Head of caudate nucleus (tissue), 42 donors: ENCODE results near the gene ANP32B.
A peak's percentile ranks its signal among the peaks of the same experiment; 100 is the strongest.
"Not testable (repeated sequence)": the region's sequence is repeated elsewhere in the genome, so short reads cannot be mapped to it uniquely, and the experiment has no call there.

Experiments used
- DNase-seq, 42 donors: peaks; one replicate each; pipeline versions ENCODE4 v3.0.0 to v3.0.0-alpha.2; 2020 to 2021; ENCODE audit warnings: mixed read lengths in 7 of 42
- intact Hi-C: fragments of 100-400 bp; cut with DNase I; formaldehyde crosslinking; loops from one replicate; pipeline ENCODE4 v1.15.0; 2022

Gene ANP32B

DNA sequence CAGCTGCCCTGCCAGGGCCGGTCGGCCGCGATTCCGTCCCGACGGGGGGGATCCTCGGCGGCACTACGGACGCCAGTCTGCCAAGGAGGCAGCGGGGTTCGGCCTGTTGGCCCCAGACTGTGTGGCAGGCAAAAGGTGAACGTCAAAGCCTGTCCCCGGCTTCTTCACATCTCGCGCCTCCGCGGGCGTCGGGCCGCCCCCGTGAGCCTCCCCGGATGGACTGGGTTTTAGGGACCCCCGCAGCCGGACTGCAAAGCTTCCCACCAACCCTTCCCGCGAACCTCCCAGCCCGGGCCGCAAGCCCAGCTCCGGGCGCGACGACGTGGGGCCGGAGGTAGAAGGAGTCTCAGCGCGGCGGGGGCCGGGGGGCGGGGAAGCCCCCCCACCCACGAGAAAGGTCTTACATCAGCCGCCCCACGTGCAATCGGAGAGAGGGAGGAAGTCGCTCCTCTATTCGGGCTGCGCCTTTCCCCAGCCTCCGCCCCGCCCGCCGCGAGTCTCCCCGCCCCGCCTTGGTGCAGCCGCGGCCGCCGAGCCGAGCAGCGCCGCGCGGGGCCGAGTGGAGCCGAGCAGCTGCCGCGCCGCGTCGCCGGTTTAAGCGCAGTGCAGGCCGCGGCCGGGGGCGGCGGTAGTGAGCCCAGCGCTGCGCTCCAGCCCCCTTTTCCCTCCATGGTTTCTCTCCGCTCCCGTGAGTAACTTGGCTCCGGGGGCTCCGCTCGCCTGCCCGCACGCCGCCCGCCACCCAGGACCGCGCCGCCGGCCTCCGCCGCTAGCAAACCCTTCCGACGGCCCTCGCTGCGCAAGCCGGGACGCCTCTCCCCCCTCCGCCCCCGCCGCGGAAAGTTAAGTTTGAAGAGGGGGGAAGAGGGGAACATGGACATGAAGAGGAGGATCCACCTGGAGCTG is at the start of gene ANP32B:
ANP32B (plus strand) TSS at position 659 of the 906 bp plus-strand sequence; CDS start at position 874, 215 bp downstream.
- DNase-seq: peak; percentile 79 to 97 (median 93)
- intact Hi-C loops: loop anchor here (5.0 kb wide), 3 partner anchors 61 to 286 kb away; partner anchors contain the start of genes NANS, TRMO and XPA

DNA sequence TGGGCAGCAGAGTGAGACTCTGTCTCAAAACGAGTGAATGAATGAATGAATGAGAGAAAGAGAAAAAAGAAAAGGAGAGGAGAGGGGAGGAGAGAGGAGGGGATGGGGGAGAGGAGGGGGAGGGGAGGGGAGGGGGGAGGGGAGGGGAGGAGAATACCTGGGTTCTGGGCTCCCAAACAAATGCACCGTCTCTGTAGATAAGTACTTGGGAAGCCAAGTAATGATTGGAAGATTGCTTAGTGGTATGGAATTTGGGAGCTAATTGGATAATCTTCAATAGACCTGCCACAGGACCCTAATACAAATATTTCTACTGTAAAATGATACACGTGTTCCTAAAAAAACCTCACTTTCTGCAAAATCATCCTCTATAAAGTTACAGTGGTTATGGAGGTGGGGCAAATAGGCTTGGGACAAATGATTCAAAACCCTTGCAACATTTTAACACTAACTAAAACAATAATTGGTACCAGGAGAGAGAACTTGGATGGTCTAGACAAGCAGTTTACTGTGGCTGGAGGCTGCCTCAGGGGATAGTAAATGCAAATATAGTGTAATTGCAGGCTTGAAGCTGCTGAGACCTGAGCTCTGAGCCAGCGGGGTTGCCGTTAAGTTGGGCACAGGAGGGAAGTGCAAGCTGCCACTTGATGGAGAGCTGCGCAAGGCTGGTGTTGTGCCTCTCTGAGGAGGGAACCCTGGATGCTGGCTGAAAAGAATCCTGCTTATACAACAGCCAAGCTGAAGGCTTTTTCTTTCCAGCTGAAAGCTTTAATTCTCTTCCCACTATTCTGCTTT is 48.6 kb upstream of the ANP32B start:
- intact Hi-C loops: no loop called here
- DNase-seq: peak in 9 of 42 donors; percentile 10 to 44 (median 21)

DNA sequence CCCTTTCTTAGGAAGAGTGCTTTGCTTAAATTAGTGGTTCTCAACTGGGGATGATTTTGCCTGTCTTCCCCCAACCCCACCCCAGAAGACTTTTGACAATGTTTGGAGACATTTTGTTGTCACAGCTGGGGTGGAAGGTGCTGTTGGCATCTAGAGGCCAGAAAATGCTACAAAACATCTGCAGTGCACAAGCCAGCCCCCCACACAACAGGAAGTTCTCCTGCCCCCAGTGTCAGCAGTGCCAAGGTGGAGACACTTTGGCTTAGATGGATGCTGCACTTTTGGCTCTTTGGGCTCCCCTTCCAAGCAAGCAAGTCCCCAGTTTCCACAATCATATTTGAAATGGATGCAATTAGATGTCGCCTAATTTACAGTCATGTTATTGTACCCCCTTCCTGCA is 47.9 kb upstream of the ANP32B start:
- intact Hi-C loops: no loop called here

DNA sequence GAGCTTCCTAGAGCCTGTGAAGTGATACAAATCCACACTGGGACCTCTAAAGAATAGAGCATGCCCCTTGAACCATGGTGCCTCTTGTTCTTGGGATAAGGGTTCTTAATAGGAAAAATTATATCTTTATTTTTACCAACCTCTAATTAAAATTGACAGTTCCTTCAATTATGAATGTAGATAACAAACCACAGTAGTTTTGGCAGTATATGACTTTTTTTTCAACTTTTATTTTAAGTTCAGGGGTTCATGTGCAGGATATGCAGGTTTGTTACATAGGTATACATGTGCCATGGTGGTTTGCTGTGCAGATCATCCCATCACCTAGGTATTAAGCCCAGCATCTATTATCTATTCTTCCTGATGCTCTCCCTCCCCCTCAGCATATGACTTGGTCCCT is 46.1 kb upstream of the ANP32B start:
- no peak for DNase-seq
- intact Hi-C loops: no loop called here

More for the DNA sequence above, 47.9 kb upstream of the ANP32B start:
- DNase-seq: no peak

DNA sequence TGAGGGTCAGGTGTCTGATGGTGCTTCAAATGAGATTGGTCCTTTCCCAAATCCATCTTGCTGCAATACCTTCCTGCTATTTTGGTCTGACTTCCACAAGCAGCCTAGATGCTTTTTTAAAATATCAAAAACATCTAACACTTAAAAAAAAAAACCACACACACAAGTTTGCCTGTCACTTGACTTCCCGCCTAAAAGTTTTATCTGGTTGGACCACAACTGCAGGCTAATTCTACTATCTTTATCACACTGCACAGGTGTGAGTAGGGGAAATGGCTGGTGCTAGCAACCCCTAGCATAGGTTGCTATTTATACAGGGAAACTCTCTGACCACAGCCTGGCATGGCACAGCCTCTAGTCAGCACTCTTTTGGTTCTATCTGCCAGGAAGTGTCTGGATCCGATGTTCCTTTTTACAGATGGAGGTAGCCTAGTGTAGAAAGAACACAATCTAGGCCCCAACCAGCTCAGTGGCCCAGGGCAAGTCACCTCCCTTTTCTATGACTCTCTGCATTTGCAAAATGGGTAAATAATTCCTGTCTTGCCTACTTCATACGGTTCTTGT is 45.0 kb upstream of the ANP32B start, which contains the start of gene HEMGN:
HEMGN (minus strand) TSS at position 92 of the 564 bp plus-strand sequence; CDS start at position 56, 36 bp downstream.
- no peak for DNase-seq
- intact Hi-C loops: no loop called here

DNA sequence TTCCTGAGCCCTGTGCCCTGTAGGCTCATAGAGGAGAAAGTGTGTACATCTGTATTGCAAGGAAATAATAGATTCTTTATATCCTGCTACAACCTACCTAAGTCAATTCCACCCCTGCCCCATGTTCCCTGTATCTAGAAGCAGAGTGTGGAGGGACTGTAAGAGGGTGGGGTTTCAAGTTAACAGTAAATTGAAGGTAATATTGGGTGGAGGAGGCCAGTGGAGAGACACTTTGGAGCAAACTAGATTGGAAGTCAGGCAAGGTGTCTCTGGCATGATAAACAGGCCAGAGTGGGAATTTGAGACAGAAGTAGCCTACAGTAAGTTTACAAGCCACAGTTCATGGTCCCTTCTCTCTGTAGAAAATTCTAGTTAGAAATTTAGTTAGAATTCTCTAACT is 42.9 kb upstream of the ANP32B start:
- intact Hi-C loops: no loop called here
- DNase-seq: no peak

DNA sequence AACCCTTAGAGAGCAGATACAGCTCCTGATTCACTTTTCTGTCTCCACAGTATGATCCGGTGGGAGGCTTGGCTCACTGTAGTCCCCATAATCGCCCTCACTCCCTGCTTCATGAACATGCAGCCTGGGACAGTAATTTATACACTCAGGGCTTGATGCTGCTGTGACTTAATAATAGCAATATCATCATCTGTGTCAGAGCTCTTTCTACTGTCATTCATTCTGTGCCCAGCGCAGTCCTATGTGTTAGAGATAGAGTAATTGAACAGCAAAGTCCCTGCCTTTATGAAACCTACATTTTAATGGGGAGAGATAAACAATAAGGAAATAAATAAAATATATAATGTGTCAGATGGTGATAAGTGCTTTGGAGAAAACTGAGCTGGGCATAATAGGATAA is 42.4 kb upstream of the ANP32B start:
- intact Hi-C loops: no loop called here
- no peak for DNase-seq

DNA sequence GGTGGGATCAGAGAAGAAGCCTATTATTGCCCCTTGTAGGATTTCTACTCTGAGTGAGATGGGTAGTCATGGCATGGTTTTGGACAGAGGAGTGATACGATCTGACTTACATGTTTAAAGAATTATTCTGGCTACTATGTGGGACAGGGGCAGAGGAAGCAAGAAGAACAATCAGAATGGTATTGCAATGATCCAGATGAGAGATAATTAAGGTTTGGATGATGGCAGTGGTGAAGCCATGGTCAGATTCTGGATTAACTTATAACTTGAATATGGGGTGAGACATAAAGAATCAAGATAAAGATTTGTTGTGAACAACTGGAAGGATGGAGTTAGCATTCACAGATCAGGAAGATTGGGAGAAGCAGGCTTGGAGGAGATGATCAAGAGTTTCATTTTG is 41.8 kb upstream of the ANP32B start:
- intact Hi-C loops: no loop called here
- no peak for DNase-seq

DNA sequence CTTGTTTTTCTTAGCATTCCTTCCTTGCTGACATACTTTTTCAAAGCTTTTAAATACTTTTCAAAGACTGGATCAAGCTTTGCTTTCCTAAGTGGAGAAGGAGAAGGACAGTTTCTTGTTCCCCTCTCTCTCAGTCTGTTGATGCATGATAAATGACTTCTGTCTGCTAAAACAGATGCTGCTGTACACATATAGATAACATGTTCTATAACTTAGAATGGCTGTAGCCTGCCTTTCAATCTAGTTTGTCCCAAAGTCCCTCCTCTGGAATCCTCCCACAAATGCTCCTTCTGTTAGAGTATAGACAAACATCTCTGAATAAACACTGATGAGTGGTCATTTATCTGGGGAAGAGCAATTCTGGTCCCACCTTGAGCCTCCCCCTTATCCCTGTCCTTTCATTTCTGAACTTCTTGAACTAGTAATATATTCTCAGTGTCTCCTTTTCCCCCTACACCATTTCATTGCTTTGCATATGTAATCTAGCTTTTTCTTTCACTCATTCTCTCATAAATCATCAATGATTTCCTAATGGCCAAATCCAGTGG is 39.8 kb upstream of the ANP32B start:
- no peak for DNase-seq
- intact Hi-C loops: no loop called here

DNA sequence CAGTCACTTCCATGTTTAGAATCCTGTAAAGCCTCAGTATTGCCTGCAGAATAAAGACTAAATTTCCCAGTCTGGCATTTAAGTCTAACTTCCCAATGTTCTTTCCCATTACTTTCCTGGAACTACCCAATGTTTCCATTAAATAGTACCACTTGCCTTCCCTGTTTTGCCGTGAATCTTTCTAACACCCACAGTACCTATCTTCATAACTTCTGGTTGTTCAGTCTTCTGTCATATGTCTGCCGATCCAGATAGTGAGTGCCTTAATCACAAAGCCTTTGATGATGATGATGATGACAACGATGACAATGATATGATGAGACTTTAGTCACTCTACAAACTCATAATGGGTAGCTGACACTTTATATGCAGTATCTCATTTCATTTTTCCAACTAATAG is 38.5 kb upstream of the ANP32B start:
- no peak for DNase-seq
- intact Hi-C loops: no loop called here

DNA sequence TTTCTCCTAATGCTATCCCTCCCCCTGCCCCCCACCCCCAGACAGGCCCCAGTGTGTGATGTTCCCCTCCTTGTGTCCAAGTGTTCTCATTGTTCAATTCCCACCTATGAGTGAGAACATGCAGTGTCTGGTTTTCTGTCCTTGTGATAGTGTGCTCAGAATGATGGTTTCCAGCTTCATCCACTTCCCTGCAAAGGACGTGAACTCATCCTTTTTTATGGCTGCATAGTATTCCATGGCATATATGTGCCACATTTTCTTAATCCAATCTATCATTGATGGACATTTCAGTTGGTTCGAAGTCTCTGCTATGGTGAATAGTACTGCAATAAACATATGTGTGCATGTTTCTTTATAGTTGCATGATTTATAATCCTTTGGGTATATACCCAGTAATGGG is 37.7 kb upstream of the ANP32B start:
- intact Hi-C loops, DNase-seq: not testable (repeated sequence)

DNA sequence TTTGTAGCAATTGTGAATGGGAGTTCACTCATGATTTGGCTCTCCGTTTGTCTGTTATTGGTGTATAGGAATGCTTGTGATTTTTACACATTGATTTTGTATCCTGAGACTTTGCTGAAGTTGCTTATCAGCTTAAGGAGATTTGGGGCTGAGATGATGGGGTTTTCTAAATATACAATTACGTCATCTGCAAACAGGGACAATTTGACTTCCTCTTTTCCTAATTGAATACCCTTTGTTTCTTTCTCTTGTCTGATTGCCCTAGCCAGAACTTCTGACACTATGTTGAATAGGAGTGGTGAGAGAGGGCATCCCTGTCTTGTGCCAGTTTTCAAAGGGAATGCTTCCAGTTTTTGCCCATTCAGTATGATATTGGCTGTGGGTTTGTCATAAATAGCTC is 36.0 kb upstream of the ANP32B start:
- intact Hi-C loops: not testable (repeated sequence)

DNA sequence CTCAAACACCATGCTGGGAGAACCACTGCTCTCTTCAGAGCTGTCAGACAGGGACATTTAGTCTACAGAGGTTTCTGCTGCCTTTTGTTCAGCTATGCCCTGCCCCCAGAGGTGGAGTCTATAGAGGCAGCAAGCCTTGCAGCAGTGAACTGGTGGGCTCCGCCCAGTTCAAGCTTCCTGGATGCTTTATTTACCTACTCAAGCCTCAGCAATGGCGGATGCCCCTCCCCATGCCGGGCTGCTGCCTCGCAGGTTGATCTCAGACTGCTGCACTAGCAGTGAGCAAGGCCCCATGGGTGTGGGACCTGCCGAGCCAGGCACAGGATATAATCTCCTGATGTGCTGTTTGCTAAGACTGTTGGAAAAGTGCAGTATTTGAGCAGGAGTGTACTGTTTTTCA is 32.3 kb upstream of the ANP32B start:
- DNase-seq, intact Hi-C loops: not testable (repeated sequence)

More for the DNA sequence above, 36.0 kb upstream of the ANP32B start:
- not testable (repeated sequence) for DNase-seq

DNA sequence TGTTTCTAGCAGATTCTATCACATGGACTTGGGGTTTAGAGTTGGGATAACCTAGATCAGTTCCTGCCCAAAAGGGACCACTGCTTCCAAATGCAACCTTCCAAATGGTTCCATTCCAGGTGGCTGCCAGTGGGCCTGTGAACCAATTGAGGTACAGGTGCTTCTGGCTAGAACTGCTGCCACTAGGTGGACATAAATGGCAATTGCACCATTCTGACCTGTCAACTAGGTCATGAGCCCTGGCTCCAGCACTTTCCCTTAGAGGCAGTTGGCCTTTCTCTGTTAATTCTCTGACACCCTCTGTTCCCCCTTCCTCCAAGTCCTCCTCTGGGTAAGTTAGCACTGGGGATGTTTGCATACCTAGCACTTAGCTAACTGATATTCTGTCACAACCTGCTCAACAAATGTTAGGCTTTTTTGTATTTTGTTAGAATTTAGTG is 28.6 kb upstream of the ANP32B start:
- intact Hi-C loops: no loop called here
- DNase-seq: peak in 10 of 42 donors; percentile 4 to 43 (median 18)

DNA sequence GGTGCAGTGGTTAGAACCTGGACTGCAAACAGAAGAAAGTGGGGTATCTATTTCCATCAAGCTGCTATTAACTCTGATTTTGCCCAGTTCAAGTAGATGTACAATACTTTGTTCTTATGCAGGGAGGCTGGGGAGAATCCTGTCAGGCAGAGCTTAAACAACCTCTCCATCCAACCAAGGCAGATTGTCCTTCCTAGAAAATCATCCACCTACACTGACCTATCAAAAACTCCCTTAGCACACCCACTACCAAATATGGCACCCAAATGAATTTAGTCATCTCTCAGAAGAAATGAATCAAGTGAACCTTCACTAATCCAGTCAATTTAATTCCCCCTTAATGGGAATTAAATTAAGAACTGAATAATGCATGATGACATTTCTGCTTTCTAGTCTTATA is 26.8 kb upstream of the ANP32B start:
- no peak for DNase-seq
- intact Hi-C loops: no loop called here

DNA sequence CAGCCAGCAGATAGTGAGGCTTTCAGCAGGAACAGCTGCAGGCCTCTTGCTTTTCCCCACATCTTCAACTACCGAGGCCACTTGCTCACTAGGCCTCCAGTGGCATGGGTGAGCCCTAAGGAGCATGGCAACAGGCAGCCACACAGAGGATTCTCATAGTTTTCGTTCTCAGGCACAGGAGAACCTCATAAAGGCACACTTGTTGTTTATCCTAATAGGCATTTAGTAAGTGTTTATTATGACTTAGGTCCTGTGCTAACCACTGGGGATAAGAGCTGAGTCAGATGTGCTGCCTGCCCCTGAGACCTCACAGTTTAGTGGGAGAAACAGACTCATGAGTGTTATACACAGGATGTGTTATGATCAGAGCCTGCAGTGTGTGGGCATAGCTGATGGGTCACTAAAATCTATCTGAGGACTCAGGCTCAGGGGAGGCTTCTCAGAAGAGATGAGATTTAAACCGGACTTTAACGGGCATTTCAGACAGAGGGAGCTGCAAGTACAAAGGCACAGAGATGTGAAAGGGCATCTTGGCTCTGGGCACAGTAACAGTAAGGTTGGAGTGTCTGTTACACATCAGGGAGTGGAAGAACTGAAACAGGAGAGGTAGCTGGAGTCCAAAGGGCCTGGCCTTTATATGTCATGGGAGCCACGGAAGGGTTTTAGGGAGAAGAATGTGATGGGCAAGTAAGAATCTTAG is 24.2 kb upstream of the ANP32B start:
- intact Hi-C loops: no loop called here
- peak in 13 of 42 donors; percentile 6 to 55 (median 14) for DNase-seq

DNA sequence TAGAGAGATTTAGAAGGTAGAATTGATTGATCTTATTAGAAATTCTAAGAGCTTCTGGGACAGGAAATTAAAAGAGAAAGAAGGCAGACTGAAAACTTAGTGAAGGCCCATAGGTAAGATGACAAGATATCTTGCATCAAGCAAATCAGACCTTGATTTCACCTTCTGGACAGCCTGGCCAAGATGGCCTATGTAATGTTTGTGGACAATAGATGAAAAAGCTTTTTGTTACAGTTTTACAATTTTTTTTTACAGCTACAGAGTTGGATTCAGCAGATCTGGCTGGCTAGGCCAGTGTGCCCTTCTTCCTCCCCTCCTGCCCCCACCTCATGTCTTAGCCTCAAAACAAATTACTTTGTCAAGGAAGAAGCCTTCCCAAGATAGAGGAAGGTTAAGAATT is 23.6 kb upstream of the ANP32B start:
- no peak for DNase-seq
- intact Hi-C loops: no loop called here

DNA sequence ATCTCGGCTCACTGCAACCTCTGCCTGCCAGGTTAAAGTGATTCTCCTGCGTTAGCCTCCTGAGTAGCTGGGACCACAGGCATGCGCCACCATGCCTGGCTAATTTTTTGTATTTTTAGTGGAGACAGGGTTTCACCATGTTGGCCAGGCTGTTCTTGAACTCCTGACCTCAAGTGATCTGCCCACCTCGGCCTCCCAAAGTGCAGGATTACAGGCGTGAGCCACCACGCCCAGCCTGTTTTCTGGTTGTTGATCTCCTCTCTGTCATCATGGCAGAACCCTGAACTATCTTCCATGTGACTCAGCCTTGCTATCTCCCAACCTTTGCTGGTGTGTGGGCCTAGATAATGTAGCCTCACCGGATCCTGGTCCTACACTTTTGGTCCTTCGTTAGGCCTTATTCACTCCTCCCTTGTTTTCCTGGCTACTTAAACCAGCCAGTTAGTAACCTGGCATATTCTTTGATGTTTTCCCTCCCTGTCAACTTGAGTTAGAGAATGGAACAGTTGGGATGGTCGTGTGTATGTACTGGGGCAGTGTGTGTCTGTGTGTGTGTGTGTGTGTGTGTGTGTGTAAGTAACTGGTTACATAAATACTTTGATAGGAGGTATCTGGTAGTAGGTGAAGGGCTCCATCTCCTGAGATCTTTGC is 22.3 kb upstream of the ANP32B start:
- intact Hi-C loops, DNase-seq: not testable (repeated sequence)
